HG03095 (cell line): ENCODE measurements around the gene ARL5B.
"Not testable (repeated sequence)": the region's sequence is repeated elsewhere in the genome, so short reads cannot be mapped to it uniquely, and the experiment has no call there.

Experiments used
- ATAC-seq: cut with Tn5 transposase; IDR thresholded peaks from one replicate; pipeline ENCODE4 v1.9.1; 2021; ENCODE audit warnings: moderate library complexity; ENCODE audit not compliant: unreplicated experiment

The ARL5B gene

GRCh38 chr10:18659125-18659818 is at the start of gene ARL5B:
Gene ARL5B (plus strand): TSS chr10:18659431. CDS start chr10:18659638, 207 bp downstream.
- peak; percentile 89 for ATAC-seq

GRCh38 chr10:18610517-18610916 is 48.7 kb upstream of the ARL5B start:
- ATAC-seq = no peak

- no peak for ATAC-seq
Observed at GRCh38 chr10:18611168-18611567, 48.1 kb upstream of the ARL5B start.

GRCh38 chr10:18615618-18616017 is 43.6 kb upstream of the ARL5B start:
- ATAC-seq = no peak

- ATAC-seq = no peak
Observed at GRCh38 chr10:18616337-18616736, 42.9 kb upstream of the ARL5B start.

- ATAC-seq = no peak
Observed at GRCh38 chr10:18619016-18619415, 40.2 kb upstream of the ARL5B start.

GRCh38 chr10:18620856-18621255 is 38.4 kb upstream of the ARL5B start:
- no peak for ATAC-seq

- not testable (repeated sequence) for ATAC-seq
Observed at GRCh38 chr10:18623671-18624070, 35.6 kb upstream of the ARL5B start.

- ATAC-seq = no peak
Observed at GRCh38 chr10:18625886-18626285, 33.3 kb upstream of the ARL5B start.

GRCh38 chr10:18627452-18628018 is 31.7 kb upstream of the ARL5B start:
- ATAC-seq = not testable (repeated sequence)

GRCh38 chr10:18632500-18632899 is 26.7 kb upstream of the ARL5B start:
- not testable (repeated sequence) for ATAC-seq

GRCh38 chr10:18635995-18636394 is 23.2 kb upstream of the ARL5B start:
- ATAC-seq = no peak

GRCh38 chr10:18637400-18637799 is 21.8 kb upstream of the ARL5B start:
- not testable (repeated sequence) for ATAC-seq

- ATAC-seq = not testable (repeated sequence)
Observed at GRCh38 chr10:18639719-18640118, 19.5 kb upstream of the ARL5B start.

- ATAC-seq = no peak
Observed at GRCh38 chr10:18647151-18647550, 12.1 kb upstream of the ARL5B start.

- ATAC-seq = no peak
Observed at GRCh38 chr10:18647945-18648344, 11.3 kb upstream of the ARL5B start.

GRCh38 chr10:18649364-18649959 is 9.8 kb upstream of the ARL5B start:
- no peak for ATAC-seq

- ATAC-seq = no peak
Observed at GRCh38 chr10:18650404-18650997, 8.7 kb upstream of the ARL5B start.

- ATAC-seq = peak; percentile 97
Observed at GRCh38 chr10:18651324-18652007, 7.8 kb upstream of the ARL5B start, which contains the start of gene NSUN6. Gene NSUN6 (minus strand): TSS chr10:18651587. CDS start chr10:18651203, 384 bp downstream.

- ATAC-seq = no peak
Observed at GRCh38 chr10:18653112-18653511, 6.1 kb upstream of the ARL5B start.

- no peak for ATAC-seq
Observed at GRCh38 chr10:18656724-18657123, 2.5 kb upstream of the ARL5B start.
